Measurements from ENCODE around the gene NAA10.

Gene NAA10

GRCh38 chrX:153927922-153928760 is 6.7 kb downstream of the NAA10 start (continued):
- TF ChIP-seq ZNF223 (tag by site-specific recombination; IDR thresholded peaks at IDR 0.05) (peak; percentile 84), PRDM10 (tag by site-specific recombination; IDR thresholded peaks at IDR 0.05) (no peak; the same call in 1 of the 2 replicates), ZNF596 (tag by site-specific recombination; IDR thresholded peaks at IDR 0.05) (peak; percentile 71; the same call in 1 of the 2 replicates), ZNF530 (tag by site-specific recombination; IDR thresholded peaks at IDR 0.05; ENCODE audit: low read depth) (no peak), ZBTB26 (tag by site-specific recombination; optimal IDR thresholded peaks at IDR 0.05) (peak; percentile 98), ZNF791 (tag by site-specific recombination; IDR thresholded peaks at IDR 0.05) (no peak), ZBTB20 (tag by site-specific recombination; IDR thresholded peaks at IDR 0.05) (peak; percentile 94), ZIC2 (tag by site-specific recombination; IDR thresholded peaks at IDR 0.05) (peak; percentile 53), ZNF26 (tag by site-specific recombination; IDR thresholded peaks at IDR 0.05) (no peak), ZNF692 (tag by site-specific recombination; IDR thresholded peaks at IDR 0.05) (peak; percentile 56), ZNF148 (tag by site-specific recombination; IDR thresholded peaks at IDR 0.05; ENCODE audit: borderline replicate concordance) (no peak), PRDM1 (tag by site-specific recombination; IDR thresholded peaks at IDR 0.05) (peak; percentile 6; the same call in 1 of the 2 replicates), ZBTB6 (tag by site-specific recombination; IDR thresholded peaks at IDR 0.05) (no peak; the same call in 1 of the 2 replicates), KLF9 (tag by site-specific recombination; IDR thresholded peaks at IDR 0.05; ENCODE audit: low read depth) (peak; percentile 81), ZNF350 (tag by site-specific recombination; IDR thresholded peaks at IDR 0.05) (no peak), ZFP41 (tag by site-specific recombination; IDR thresholded peaks at IDR 0.05; ENCODE audit: borderline replicate concordance) (no peak), ZNF521 (tag by site-specific recombination; IDR thresholded peaks at IDR 0.05) (no peak), ZNF529 (tag by site-specific recombination; IDR thresholded peaks at IDR 0.05; ENCODE audit: insufficient replicate concordance) (no peak), ELK4 (IDR thresholded peaks at IDR 0.05; ENCODE audit: borderline replicate concordance, low read depth, low read length) (peak; percentile 86), HIC1 (tag by site-specific recombination; IDR thresholded peaks at IDR 0.05) (peak; percentile 81)
